DND-41 (cell line): ENCODE measurements around the gene HHATL.

Experiments
- CTCF ChIP-seq: IDR thresholded peaks from 2 replicates; pipeline ENCODE4 v1.5.1; 2012; ENCODE audit warnings: borderline replicate concordance, low read length, moderate library complexity, mild to moderate bottlenecking; ENCODE audit not compliant: poor library complexity, severe bottlenecking; ENCODE audit errors: extremely low read depth
- EZH2 ChIP-seq: IDR thresholded peaks from 3 replicates; pipeline ENCODE4 v1.6.1; 2012; ENCODE audit warnings: borderline replicate concordance, low read depth, mild to moderate bottlenecking, moderate library complexity, low read length, inconsistent platforms; ENCODE audit not compliant: severe bottlenecking

GRCh38 chr3:42690766-42691680 is 11.6 kb downstream of the HHATL start:
- TF ChIP-seq CTCF = no peak
- TF ChIP-seq EZH2 = no peak
